ENCODE measurements around the gene NTRK3. TPM values are rescaled to one million over a fixed set of nuclear protein-coding genes. Genes with fewer than 3 reads are reported as not detected.

NTRK3 gene
- total and polyA plus RNA-seq, 2 of the 8 experiments (the other 6 are each of a cell fraction or from before 2014, with no cell fraction given): 4.5 to 6.8 TPM

- Histone ChIP-seq H3K4ac (replicated peaks; ENCODE audit: insufficient read length, low read depth, low read length) (no peak overlapping the region), H2AFZ (ENCODE audit: low read length) (no peak overlapping the region), H3K14ac (ENCODE audit: insufficient read length) (no peak overlapping the region), H3K56ac (replicated peaks; ENCODE audit: insufficient read length, low read depth, low read length) (no peak overlapping the region), H3K36me3 (ENCODE audit: control insufficient read depth in 2 of 4, insufficient read depth in 4 of 4, low read length in 3 of 4) (no peaks in the 10 kb centered on the region), H3K27me3 (replicated peaks in 1 of 4; ENCODE audit: control insufficient read depth in 3 of 4, extremely low read depth in 1 of 4, insufficient read depth in 3 of 4, low read length in 3 of 4) (no peaks in the 10 kb centered on the region), H3K23ac (ENCODE audit: insufficient read length) (no peak overlapping the region), H3K27ac (ENCODE audit: low read depth, low read length) (no peak overlapping the region), H3K18ac (ENCODE audit: extremely low read depth, low read length) (no peak overlapping the region), H3K4me3 (ENCODE audit: extremely low read depth in 1 of 4, insufficient read depth in 2 of 4, low read depth in 3 of 4, low read length in 4 of 4) (no peak overlapping the region), H3K4me2 (ENCODE audit: insufficient read depth in 1 of 2, low read depth in 2 of 2, low read length in 2 of 2) (no peak overlapping the region), H4K20me1 (replicated peaks in 1 of 2; ENCODE audit: control insufficient read depth in 1 of 2, insufficient read depth in 2 of 2, low read length in 2 of 2) (no peaks in the 10 kb centered on the region), H4K5ac (ENCODE audit: insufficient read length, low read depth, low read length) (no peak overlapping the region), H4K91ac (replicated peaks; ENCODE audit: insufficient read length, low read length) (no peak overlapping the region), H2BK12ac (ENCODE audit: low read depth, low read length) (no peak overlapping the region), H3K9ac (replicated peaks in 1 of 4; ENCODE audit: extremely low read depth in 1 of 4, low read depth in 3 of 4, low read length in 3 of 4) (no peak overlapping the region), H2BK20ac (ENCODE audit: low read length) (no peak overlapping the region), H3K9me3 (ENCODE audit: insufficient read depth in 2 of 2, low read depth in 1 of 2, low read length in 1 of 2) (no peaks in the 10 kb centered on the region), H2BK120ac (replicated peaks; ENCODE audit: low read depth, low read length) (no peak overlapping the region), H2BK15ac (ENCODE audit: low read length) (no peak overlapping the region), H4K8ac (ENCODE audit: extremely low read depth, insufficient read depth, low read length) (no peak overlapping the region), H2BK5ac (ENCODE audit: low read depth, low read length) (no peak overlapping the region), H3K23me2 (ENCODE audit: low read depth, low read length) (no peaks in the 10 kb centered on the region), H3K4me1 (replicated peaks in 1 of 4; ENCODE audit: control insufficient read depth in 3 of 4, insufficient read depth in 4 of 4, low read length in 3 of 4) (peaks cover 2 to 15% (median 8%) of the 10 kb centered on the region in 4 experiments; a peak in 5 of 7 replicates), H3K79me2 (ENCODE audit: control insufficient read depth in 1 of 2, insufficient read depth in 2 of 2, low read length in 2 of 2) (no peaks in the 10 kb centered on the region), H3K79me1 (ENCODE audit: low read depth, low read length) (no peaks in the 10 kb centered on the region), H2AK5ac (ENCODE audit: low read depth, low read length) (no peak overlapping the region)
- DNase-seq (ENCODE audit: low read depth in 1 of 2, low spot score in 2 of 2): no peak
- no peak for FAIRE-seq
- POLR2A ChIA-PET (ENCODE audit: partially characterized antibody): no interaction called here
- WGBS, 2 experiments (ENCODE audit: extremely low coverage in 1 of 2, insufficient coverage in 1 of 2, insufficient read length in 1 of 2, insufficient replicate concordance in 2 of 2, low coverage in 1 of 2, low lambda C conversion rate in 2 of 2, missing lambda C conversion rate in 1 of 2): 93% methylated on average over 9 of the region's 9 CpGs; no CpG with 5 or more reads in 1 of the 2 experiments
- CTCF ChIA-PET (ENCODE audit: partially characterized antibody): interaction anchor here (1.3 to 3.3 kb wide), 3 partner anchors 8 to 228 kb away, joined by 3 to 8 read pairs (median 4); no protein-coding TSS in a partner anchor
- TF ChIP-seq TBP (IDR thresholded peaks at IDR 0.05; ENCODE audit: low read depth, low read length): no peak
- TF ChIP-seq CBX5 (IDR thresholded peaks at IDR 0.05; ENCODE audit: low read depth, low read length): no peak
- no peak for TF ChIP-seq EZH2 (IDR thresholded peaks at IDR 0.05; ENCODE audit: low read depth, low read length, severe bottlenecking)
- TF ChIP-seq PHF8 (conservative IDR thresholded peaks at IDR 0.05; ENCODE audit: low read depth, low read length): no peak
- TF ChIP-seq EGR1 (IDR thresholded peaks at IDR 0.05; ENCODE audit: borderline replicate concordance, low read depth, low read length): no peak
- TF ChIP-seq FOSL1 (IDR thresholded peaks at IDR 0.05; ENCODE audit: insufficient read depth, low read depth, low read length): no peak
- TF ChIP-seq BACH1 (IDR thresholded peaks at IDR 0.05; ENCODE audit: low read length): no peak
- no peak for TF ChIP-seq RNF2 (IDR thresholded peaks at IDR 0.05; ENCODE audit: borderline replicate concordance, low read depth, low read length, missing control alignments, poor library complexity, severe bottlenecking)
- TF ChIP-seq EP300 (IDR thresholded peaks at IDR 0.05; ENCODE audit: borderline replicate concordance in 1 of 2, low read depth in 2 of 2, low read length in 2 of 2): no peak
- no peak for TF ChIP-seq POU5F1 (IDR thresholded peaks at IDR 0.05; ENCODE audit: low read depth, low read length)
Measured at GRCh38 chr15:88014454-88015160, 241.9 kb downstream of the NTRK3 start.
